ENCODE measurements around the gene DNAJC3. TPM values are rescaled to one million over a fixed set of nuclear protein-coding genes. Genes with fewer than 3 reads are reported as not detected.
"Not testable (repeated sequence)": the region's sequence is repeated elsewhere in the genome, so short reads cannot be mapped to it uniquely, and the experiment has no call there.

Gene DNAJC3
- total RNA-seq, 1 experiment from 2014 or later = 19.4 TPM

- DNase-seq (ENCODE audit: low read depth) = peak; percentile 34
Measured at GRCh38 chr13:95676105-95676761, 706 bp upstream of the DNAJC3 start.

- DNase-seq (ENCODE audit: low read depth) = peak; percentile 30
Measured at GRCh38 chr13:95677564-95678266, 776 bp downstream of the DNAJC3 start.

- DNase-seq (ENCODE audit: low read depth) = no peak
Measured at GRCh38 chr13:95678967-95679366, 2.0 kb downstream of the DNAJC3 start.

- no peak for DNase-seq (ENCODE audit: low read depth)
Measured at GRCh38 chr13:95679722-95680121, 2.8 kb downstream of the DNAJC3 start.

- no peak for DNase-seq (ENCODE audit: low read depth)
Measured at GRCh38 chr13:95684418-95684817, 7.5 kb downstream of the DNAJC3 start.

- not testable (repeated sequence) for DNase-seq (ENCODE audit: low read depth)
Measured at GRCh38 chr13:95684960-95685359, 8.0 kb downstream of the DNAJC3 start.

- DNase-seq (ENCODE audit: low read depth) = no peak
Measured at GRCh38 chr13:95689582-95689926, 12.6 kb downstream of the DNAJC3 start.

- DNase-seq (ENCODE audit: low read depth) = not testable (repeated sequence)
Measured at GRCh38 chr13:95690986-95691385, 14.0 kb downstream of the DNAJC3 start.

- no peak for DNase-seq (ENCODE audit: low read depth)
Measured at GRCh38 chr13:95697052-95697680, 20.2 kb downstream of the DNAJC3 start.

GRCh38 chr13:95698047-95698749, 21.3 kb downstream of the DNAJC3 start:
- DNase-seq (ENCODE audit: low read depth) = no peak

- DNase-seq (ENCODE audit: low read depth) = no peak
Measured at GRCh38 chr13:95703576-95703975, 26.6 kb downstream of the DNAJC3 start.

GRCh38 chr13:95704510-95704909, 27.6 kb downstream of the DNAJC3 start:
- DNase-seq (ENCODE audit: low read depth) = peak; percentile 3

- DNase-seq (ENCODE audit: low read depth) = no peak
Measured at GRCh38 chr13:95706356-95706755, 29.4 kb downstream of the DNAJC3 start.

GRCh38 chr13:95707035-95707434, 30.1 kb downstream of the DNAJC3 start:
- no peak for DNase-seq (ENCODE audit: low read depth)

GRCh38 chr13:95707442-95708390, 30.8 kb downstream of the DNAJC3 start:
- DNase-seq (ENCODE audit: low read depth) = no peak

GRCh38 chr13:95708391-95708774, 31.4 kb downstream of the DNAJC3 start:
- DNase-seq (ENCODE audit: low read depth) = no peak

GRCh38 chr13:95708811-95709500, 32.0 kb downstream of the DNAJC3 start:
- no peak for DNase-seq (ENCODE audit: low read depth)

GRCh38 chr13:95710313-95710712, 33.4 kb downstream of the DNAJC3 start:
- peak; percentile 17 for DNase-seq (ENCODE audit: low read depth)

GRCh38 chr13:95712846-95713245, 35.9 kb downstream of the DNAJC3 start:
- DNase-seq (ENCODE audit: low read depth) = not testable (repeated sequence)

- DNase-seq (ENCODE audit: low read depth) = no peak
Measured at GRCh38 chr13:95713651-95714050, 36.7 kb downstream of the DNAJC3 start.
